Left lung (tissue), 10 donors: ENCODE results near the gene CSF1R. TPM values are rescaled to one million over a fixed set of nuclear protein-coding genes. Genes with fewer than 3 reads are reported as not detected.

ENCODE experiments used
- ATAC-seq: fragments of 200-7000 bp; cut with Tn5 transposase; one replicate; pipeline ENCODE4 v1.9.1; 2020; ENCODE audit warnings: moderate library complexity
- DNase-seq, 4 donors: peaks; one replicate each; pipeline ENCODE4 v3.0.0-alpha.2; 2013 to 2020
- H3K27ac ChIP-seq, 2 donors: fragments of 200-600 bp; sonication (generic) in 1 of 2; one replicate each; pipeline versions ENCODE4 v1.5.0 to v1.8.0; 2020 to 2021
- H3K27me3 ChIP-seq, 2 donors: fragments of 200-600 bp; sonication (generic) in 1 of 2; one replicate each; pipeline versions ENCODE4 v1.5.0 to v1.8.0; 2020 to 2021
- H3K36me3 ChIP-seq, 2 donors: fragments of 200-600 bp; sonication (generic) in 1 of 2; one replicate each; pipeline versions ENCODE4 v1.5.0 to v1.8.0; 2020 to 2021
- H3K4me1 ChIP-seq, 2 donors: fragments of 200-600 bp; one replicate each; pipeline ENCODE4 v1.8.0; 2021
- H3K4me3 ChIP-seq, 2 donors: fragments of 200-600 bp; sonication (generic) in 1 of 2; one replicate each; pipeline versions ENCODE4 v1.5.0 to v1.8.0; 2020 to 2021; ENCODE audit warnings: mild to moderate bottlenecking in 1 of 2
- H3K9me3 ChIP-seq, 2 donors: fragments of 200-600 bp; sonication (generic) in 1 of 2; one replicate each; pipeline versions ENCODE4 v1.5.0 to v1.8.0; 2020 to 2021
- intact Hi-C, 2 donors: fragments of 100-400 bp; cut with DNase I; formaldehyde crosslinking; loops; one replicate each; pipeline versions ENCODE4 v1.11.2 to v1.14.2; 2022
- polyA plus RNA-seq, 6 donors: library from polyadenylated mRNA; unstranded; fragments of 120-200 nt; gene quantifications; one replicate each; pipeline ENCODE4 v1.2.1, GENCODE V29; 2013; ENCODE audit not compliant: insufficient read length in 6 of 6
- total RNA-seq, 2 donors: library from RNA; stranded (reverse); fragmentation: NEBNext Ultra II Directional; extraction: Animal tissue kit (Norgen Biotek cat#: 25700); gene quantifications; one replicate each; pipeline ENCODE4 v1.2.1, GENCODE V29; 2021
- TF ChIP-seq, protein P1 (sequence below), 2 donors: fragments of 200-600 bp; sonication (generic) in 1 of 2; IDR thresholded peaks; one replicate each; pipeline versions ENCODE4 v1.5.0 to v1.8.0; 2021; ENCODE audit warnings: antibody characterized with exemption in 2 of 2
- donor health status: DM: no; HTN: yes; CAD: no.
- donor health status: DM: no; HTN: no; CAD: no.

Gene CSF1R
- total and polyA plus RNA-seq, 8 donors, result 22.7 to 93.1 (median 26.0) TPM

DNA sequence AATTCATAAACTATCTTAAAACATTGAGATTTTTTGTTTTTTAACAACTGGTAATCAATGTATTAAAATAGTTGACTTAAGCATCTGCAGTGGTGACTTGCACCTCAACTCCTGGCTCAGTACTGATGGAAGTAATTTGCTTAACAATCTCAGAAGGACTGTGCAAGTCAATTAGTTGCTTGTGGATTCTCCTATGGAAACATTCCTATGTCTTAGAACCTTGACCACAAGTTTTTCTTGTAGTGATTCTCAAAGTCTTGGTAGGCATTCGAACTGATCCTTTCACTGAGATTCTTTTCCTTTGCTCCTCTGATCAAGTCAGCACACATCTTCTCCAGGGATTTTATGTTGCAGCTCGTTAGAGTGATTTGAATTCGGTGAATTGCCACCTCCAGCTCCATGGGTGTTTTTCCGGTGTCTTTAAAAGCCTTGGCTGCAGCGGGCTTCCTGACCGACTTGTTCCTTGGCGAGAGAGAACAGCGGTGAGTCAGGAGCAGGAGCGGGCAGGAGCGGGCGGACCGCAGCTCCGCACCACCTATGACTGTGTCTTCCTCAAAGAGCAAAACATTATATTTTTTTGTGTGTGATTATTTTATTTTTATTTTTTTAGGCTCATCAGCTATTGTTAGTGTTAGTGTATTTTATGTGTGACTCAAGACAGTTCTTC lies 64.7 kb downstream of the CSF1R start:
- intact Hi-C loops, result no loop called here
- DNase-seq (peak in 1 of 4 donors; percentile 57), ATAC-seq (peak; percentile 12)
- peak overlapping the region; percentile 27 to 48 for H3K27ac ChIP-seq
- no peak overlapping the region for H3K4me3 ChIP-seq
- TF ChIP-seq, protein P1, sequence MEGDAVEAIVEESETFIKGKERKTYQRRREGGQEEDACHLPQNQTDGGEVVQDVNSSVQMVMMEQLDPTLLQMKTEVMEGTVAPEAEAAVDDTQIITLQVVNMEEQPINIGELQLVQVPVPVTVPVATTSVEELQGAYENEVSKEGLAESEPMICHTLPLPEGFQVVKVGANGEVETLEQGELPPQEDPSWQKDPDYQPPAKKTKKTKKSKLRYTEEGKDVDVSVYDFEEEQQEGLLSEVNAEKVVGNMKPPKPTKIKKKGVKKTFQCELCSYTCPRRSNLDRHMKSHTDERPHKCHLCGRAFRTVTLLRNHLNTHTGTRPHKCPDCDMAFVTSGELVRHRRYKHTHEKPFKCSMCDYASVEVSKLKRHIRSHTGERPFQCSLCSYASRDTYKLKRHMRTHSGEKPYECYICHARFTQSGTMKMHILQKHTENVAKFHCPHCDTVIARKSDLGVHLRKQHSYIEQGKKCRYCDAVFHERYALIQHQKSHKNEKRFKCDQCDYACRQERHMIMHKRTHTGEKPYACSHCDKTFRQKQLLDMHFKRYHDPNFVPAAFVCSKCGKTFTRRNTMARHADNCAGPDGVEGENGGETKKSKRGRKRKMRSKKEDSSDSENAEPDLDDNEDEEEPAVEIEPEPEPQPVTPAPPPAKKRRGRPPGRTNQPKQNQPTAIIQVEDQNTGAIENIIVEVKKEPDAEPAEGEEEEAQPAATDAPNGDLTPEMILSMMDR (IDR thresholded peaks at IDR 0.05), result no peak
- H3K27me3 ChIP-seq, result no peaks in the 10 kb centered on the region
- H3K9me3 ChIP-seq, result no peaks in the 10 kb centered on the region
- peaks cover 4 to 16% of the 10 kb centered on the region in 2 donors for H3K4me1 ChIP-seq
- H3K36me3 ChIP-seq, result peaks cover 0 to 98% of the 10 kb centered on the region in 2 donors

DNA sequence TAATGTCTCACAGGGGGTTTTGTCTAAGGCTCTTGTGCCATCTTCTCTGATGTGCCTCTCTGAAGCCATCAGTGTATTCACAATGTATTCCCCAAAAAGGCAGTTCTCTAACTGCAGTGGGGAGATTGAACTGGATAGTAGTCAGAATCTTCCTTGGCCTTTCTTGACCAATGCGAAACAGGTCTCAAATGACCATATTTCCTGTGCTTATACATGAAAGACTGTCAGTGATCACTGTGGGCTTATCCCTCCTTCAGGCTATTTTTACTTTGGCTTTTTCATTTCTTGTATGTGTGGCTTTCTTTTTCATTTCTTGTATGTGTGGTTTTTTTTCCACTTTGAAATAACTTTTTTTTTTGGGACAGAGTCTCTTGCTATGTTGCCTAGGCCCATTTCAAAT lies 66.1 kb downstream of the CSF1R start:
- Histone ChIP-seq H3K9me3 (peaks cover 0 to 8% of the 10 kb centered on the region in 2 donors), H3K27me3 (no peaks in the 10 kb centered on the region), H3K4me1 (peaks cover 4 to 16% of the 10 kb centered on the region in 2 donors), H3K27ac (no peak overlapping the region), H3K36me3 (peaks cover 0 to 98% of the 10 kb centered on the region in 2 donors), H3K4me3 (no peak overlapping the region)
- intact Hi-C loops, result no loop called here
- TF ChIP-seq, protein P1 (IDR thresholded peaks at IDR 0.05), result no peak
- DNase-seq (no peak), ATAC-seq (no peak)

DNA sequence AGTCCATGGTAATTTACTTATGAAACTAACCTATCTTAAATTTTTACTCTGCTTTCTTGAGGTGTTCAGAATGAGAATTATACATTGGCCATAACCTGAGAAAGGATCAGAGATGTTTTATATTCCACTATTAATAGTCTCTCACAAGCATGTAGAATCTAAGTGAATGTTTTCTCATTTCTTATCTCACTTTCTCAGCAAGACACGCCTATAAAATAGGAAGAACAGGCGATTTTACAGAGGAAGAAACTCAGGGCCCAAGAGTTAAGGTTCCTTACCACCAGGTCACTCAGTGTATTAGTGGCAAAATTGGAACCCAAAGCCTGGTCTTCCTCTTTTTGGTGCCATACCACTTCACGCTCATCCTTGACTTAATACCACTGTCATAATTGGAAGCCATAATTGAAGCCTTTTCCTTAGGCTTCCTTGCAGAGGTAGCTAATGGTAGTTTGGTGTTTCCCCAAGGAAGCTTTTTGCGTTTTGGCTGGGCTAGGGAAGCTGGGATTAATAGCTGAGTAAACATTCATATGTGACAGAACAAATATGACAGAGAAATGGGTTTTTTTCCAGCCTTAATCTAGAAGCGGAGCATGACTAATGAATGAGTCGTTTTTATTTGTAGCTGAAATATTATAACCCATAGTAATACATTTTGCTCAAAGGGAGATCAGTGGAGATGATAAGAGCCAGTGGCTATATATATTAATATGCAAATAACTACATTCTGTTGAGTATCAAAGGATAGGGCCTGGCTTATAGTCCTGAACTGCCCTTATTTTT lies 68.9 kb downstream of the CSF1R start:
- no peaks in the 10 kb centered on the region for H3K27me3 ChIP-seq
- no peak overlapping the region for H3K4me3 ChIP-seq
- intact Hi-C loops, result no loop called here
- ATAC-seq (no peak), DNase-seq (no peak)
- TF ChIP-seq, protein P1 (IDR thresholded peaks at IDR 0.05), result no peak
- H3K36me3 ChIP-seq, result peaks cover 0 to 98% of the 10 kb centered on the region in 2 donors
- no peak overlapping the region for H3K27ac ChIP-seq
- H3K9me3 ChIP-seq, result peaks cover 0 to 12% of the 10 kb centered on the region in 2 donors
- peaks cover 4 to 9% of the 10 kb centered on the region in 2 donors for H3K4me1 ChIP-seq

DNA sequence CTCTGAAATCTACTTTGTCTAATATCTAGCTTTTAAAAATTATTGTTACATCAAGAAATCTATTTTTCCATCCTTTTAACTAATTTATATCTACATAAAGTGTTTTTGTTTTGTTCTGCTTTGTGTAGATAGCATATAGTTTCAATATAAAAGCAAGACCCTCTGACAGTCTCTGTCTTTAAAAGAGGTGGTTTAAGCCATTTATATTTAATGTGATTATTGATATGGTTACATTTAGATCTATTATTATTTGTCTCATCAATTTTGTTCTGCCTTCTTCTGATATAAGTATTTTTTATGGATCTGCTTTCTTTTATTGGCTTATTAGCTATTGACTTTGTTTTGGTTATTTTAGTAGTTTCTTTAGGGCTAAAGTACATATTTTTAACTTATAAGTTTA lies 69.8 kb downstream of the CSF1R start:
- Histone ChIP-seq H3K36me3 (peaks cover 0 to 98% of the 10 kb centered on the region in 2 donors), H3K9me3 (peaks cover 0 to 12% of the 10 kb centered on the region in 2 donors), H3K27ac (no peak overlapping the region), H3K27me3 (no peaks in the 10 kb centered on the region), H3K4me1 (peaks cover 0 to 1% of the 10 kb centered on the region in 2 donors), H3K4me3 (no peak overlapping the region)
- TF ChIP-seq, protein P1 (IDR thresholded peaks at IDR 0.05), result no peak
- DNase-seq (no peak), ATAC-seq (no peak)
- intact Hi-C loops, result no loop called here

DNA sequence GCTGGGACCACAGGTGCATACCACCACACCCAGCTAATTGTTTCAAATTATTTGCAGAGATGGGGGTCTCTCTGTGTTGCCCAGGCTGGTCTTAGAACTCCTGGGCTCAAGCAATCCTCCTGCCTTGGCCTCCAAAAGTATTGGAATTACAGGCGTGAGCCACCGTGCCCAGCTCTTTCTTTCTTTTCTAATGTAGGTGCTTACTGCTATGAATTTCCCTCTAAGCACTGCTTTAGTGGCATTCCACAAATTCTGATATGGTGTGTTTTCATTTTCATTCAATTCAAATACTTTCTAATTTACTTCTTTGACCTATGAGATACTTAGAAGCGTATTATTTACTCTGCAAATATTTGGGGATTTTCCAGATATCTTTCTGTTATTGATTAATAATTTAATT lies 70.9 kb downstream of the CSF1R start:
- TF ChIP-seq, protein P1 (IDR thresholded peaks at IDR 0.05), result no peak
- intact Hi-C loops, result no loop called here

More for the DNA sequence above, 70.9 kb downstream of the CSF1R start:
- Histone ChIP-seq H3K27ac (no peak overlapping the region), H3K9me3 (peaks cover 0 to 12% of the 10 kb centered on the region in 2 donors), H3K4me1 (no peaks in the 10 kb centered on the region), H3K27me3 (no peaks in the 10 kb centered on the region), H3K4me3 (no peak overlapping the region), H3K36me3 (peaks cover 0 to 98% of the 10 kb centered on the region in 2 donors)
- ATAC-seq, result no peak
- DNase-seq, result no peak
